HepG2 (cell line): ENCODE measurements around the gene MYO18A. TPM values are rescaled to one million over a fixed set of nuclear protein-coding genes. Genes with fewer than 3 reads are reported as not detected.

ENCODE experiments used
- BATF2 ChIP-seq: sonication (generic); formaldehyde crosslinking; IDR thresholded peaks from 2 replicates; pipeline ENCODE4 v1.8.0; 2022; ENCODE audit warnings: mild to moderate bottlenecking, missing genetic modification reagents, moderate library complexity
- ELF1 ChIP-seq: sonication (generic); formaldehyde crosslinking; IDR thresholded peaks from 2 replicates; pipeline ENCODE4 v1.4.0; 2020; ENCODE audit warnings: missing genetic modification reagents
- HINFP ChIP-seq: sonication (generic); formaldehyde crosslinking; IDR thresholded peaks from 2 replicates; pipeline ENCODE4 v1.4.0; 2020; ENCODE audit warnings: low read depth, mild to moderate bottlenecking, missing genetic modification reagents
- HOXA9 ChIP-seq: sonication (generic); formaldehyde crosslinking; IDR thresholded peaks from 2 replicates; pipeline ENCODE4 v1.8.1; 2022; ENCODE audit warnings: missing genetic modification reagents, mild to moderate bottlenecking, moderate library complexity, borderline replicate concordance
- KDM4B ChIP-seq: sonication (generic); formaldehyde crosslinking; IDR thresholded peaks from 2 replicates; pipeline ENCODE4 v1.4.0; 2020; ENCODE audit warnings: missing genetic modification reagents
- MED1 ChIP-seq: sonication (generic); formaldehyde crosslinking; IDR thresholded peaks from 2 replicates; pipeline ENCODE4 v1.4.0; 2020; ENCODE audit warnings: missing genetic modification reagents
- MIER2 ChIP-seq: IDR thresholded peaks from 2 replicates; pipeline ENCODE4 v1.6.1; 2016; ENCODE audit warnings: missing biosample characterization, missing genetic modification reagents
- NFE2L2 ChIP-seq: fragments of 150-350 bp; IDR thresholded peaks from 2 replicates; pipeline ENCODE4 v1.6.1; 2014; ENCODE audit warnings: low read length
- NKX3-1 ChIP-seq: sonication (generic); formaldehyde crosslinking; IDR thresholded peaks from 2 replicates; pipeline ENCODE4 v1.5.0; 2020; ENCODE audit warnings: missing genetic modification reagents
- PBX3 ChIP-seq: sonication (generic); formaldehyde crosslinking; IDR thresholded peaks from 2 replicates; pipeline ENCODE4 v1.8.1; 2023; ENCODE audit warnings: missing genetic modification reagents, inconsistent platforms, borderline replicate concordance
- PCBP2 ChIP-seq: fragments of 200-400 bp; formaldehyde crosslinking; optimal IDR thresholded peaks from 2 replicates; pipeline ENCODE3; 2018; ENCODE audit warnings: low read length, low read depth; ENCODE audit not compliant: poor library complexity, severe bottlenecking
- PRPF4 ChIP-seq: fragments of 200-400 bp; formaldehyde crosslinking; IDR thresholded peaks from 2 replicates; pipeline ENCODE4 v1.6.1; 2016; ENCODE audit warnings: low read length, low read depth; ENCODE audit not compliant: poor library complexity, severe bottlenecking
- RFXANK ChIP-seq: IDR thresholded peaks from 2 replicates; pipeline ENCODE4 v1.6.1; 2016
- SP140L ChIP-seq: sonication (generic); formaldehyde crosslinking; IDR thresholded peaks from 2 replicates; pipeline ENCODE4 v1.4.0; 2020; ENCODE audit warnings: missing genetic modification reagents, borderline replicate concordance
- SRF ChIP-seq: IDR thresholded peaks from 2 replicates; pipeline ENCODE4 v1.6.1; 2011; ENCODE audit warnings: mild to moderate bottlenecking, low read depth, low read length, moderate library complexity
- SRSF1 ChIP-seq: fragments of 200-400 bp; formaldehyde crosslinking; optimal IDR thresholded peaks from 2 replicates; pipeline ENCODE3; 2017; ENCODE audit warnings: mild to moderate bottlenecking, low read depth, low read length, moderate library complexity
- YEATS4 ChIP-seq: sonication (generic); formaldehyde crosslinking; IDR thresholded peaks from 2 replicates; pipeline ENCODE4 v1.4.0; 2020; ENCODE audit warnings: missing genetic modification reagents, borderline replicate concordance
- ZBED4 ChIP-seq: sonication (generic); formaldehyde crosslinking; IDR thresholded peaks from 2 replicates; pipeline ENCODE4 v1.4.0; 2020; ENCODE audit warnings: missing genetic modification reagents, borderline replicate concordance
- ZNF33A ChIP-seq: sonication (generic); formaldehyde crosslinking; IDR thresholded peaks from 2 replicates; pipeline ENCODE4 v1.5.1; 2020; ENCODE audit warnings: missing genetic modification reagents, mild to moderate bottlenecking, moderate library complexity, borderline replicate concordance
- ZNF761 ChIP-seq: sonication (generic); formaldehyde crosslinking; conservative IDR thresholded peaks from 2 replicates; pipeline ENCODE4 v1.4.0; 2020; ENCODE audit warnings: mild to moderate bottlenecking, missing genetic modification reagents
- polyA plus RNA-seq, 8 experiments: library from polyadenylated mRNA; depleted of rRNA in 3 of 8; stranded (reverse) in 7 of 8; unstranded in 1 of 8; fragments of >200 nt; fragmentation: Illumina TruSeq in 4 of 8; extraction: Trizol in 4 of 8; gene quantifications; 2 replicates each; pipeline versions ENCODE4 v1.2.1 to v1.2.3, GENCODE V29; 2011 to 2016; ENCODE audit warnings: low read depth in 4 of 8, missing spikeins in 1 of 8, mixed read lengths in 1 of 8; ENCODE audit not compliant: insufficient read depth in 1 of 8
- total RNA-seq, 5 experiments: library from RNA; depleted of rRNA; stranded (reverse); fragments of >200 nt; fragmentation: Illumina TruSeq; extraction: Trizol; gene quantifications; 2 replicates each; pipeline ENCODE4 v1.2.3, GENCODE V29; 2016; ENCODE audit warnings: low read depth in 1 of 5
- TF ChIP-seq, protein P1 (sequence below): sonication (generic); formaldehyde crosslinking; conservative IDR thresholded peaks from 2 replicates; pipeline ENCODE4 v1.8.0; 2022; ENCODE audit warnings: low read depth, missing genetic modification reagents

The MYO18A gene
- total and polyA plus RNA-seq, 2 of the 13 experiments (the other 11 are each of a cell fraction or from before 2014, with no cell fraction given), result 16.8 to 24.8 TPM

DNA sequence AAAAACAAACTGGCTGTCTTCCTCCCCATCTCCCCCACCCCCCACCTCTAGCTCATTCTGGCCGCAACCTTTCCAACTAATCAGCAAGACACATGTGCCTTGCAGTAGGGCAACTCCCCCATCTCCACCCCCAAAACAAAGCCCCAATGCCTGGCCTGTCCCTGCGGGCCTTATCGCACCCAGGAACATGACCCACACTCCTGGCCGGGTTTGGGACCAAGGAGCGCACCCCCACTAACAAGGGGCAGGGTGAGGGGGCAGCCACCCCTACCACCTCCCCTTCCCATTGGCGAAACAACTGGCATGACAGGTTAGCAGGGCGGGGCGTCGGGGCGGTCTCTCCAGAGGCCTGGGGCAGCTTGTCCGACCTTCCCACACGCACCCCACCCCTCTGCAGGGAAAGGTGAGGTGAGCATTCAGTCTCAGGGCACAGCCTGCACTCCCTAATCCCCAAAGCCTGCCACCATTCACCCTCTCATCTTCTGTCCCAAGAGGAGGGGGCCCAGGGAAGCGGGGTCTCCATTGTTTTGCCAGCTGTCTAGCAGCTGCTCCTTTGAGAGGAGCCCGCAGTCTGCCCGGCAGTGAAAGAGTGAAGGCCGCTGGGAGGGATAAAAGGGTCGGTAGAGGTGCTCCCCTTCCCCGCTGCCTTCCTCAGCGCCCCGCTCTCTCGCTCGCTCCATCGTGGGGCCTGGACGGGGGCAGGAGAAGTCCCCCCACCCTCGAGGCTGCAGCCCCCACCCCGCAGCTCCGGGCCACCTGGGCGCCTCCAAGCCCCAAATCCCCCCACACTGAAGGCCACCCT lies 765 bp downstream of the MYO18A start (continued):
- TF ChIP-seq SRF, result no peak
- TF ChIP-seq ELF1 (CRISPR knock-in tag), result no peak
- TF ChIP-seq ZBED4 (CRISPR knock-in tag), result peak; percentile 33; the same call in 1 of the 2 replicates
- TF ChIP-seq MIER2, result no peak
- TF ChIP-seq PCBP2, result no peak
- TF ChIP-seq MED1, result peak; percentile 72
- no peak for TF ChIP-seq KDM4B (CRISPR knock-in tag)
- no peak for TF ChIP-seq ZNF33A (CRISPR knock-in tag)
- TF ChIP-seq, protein P1, sequence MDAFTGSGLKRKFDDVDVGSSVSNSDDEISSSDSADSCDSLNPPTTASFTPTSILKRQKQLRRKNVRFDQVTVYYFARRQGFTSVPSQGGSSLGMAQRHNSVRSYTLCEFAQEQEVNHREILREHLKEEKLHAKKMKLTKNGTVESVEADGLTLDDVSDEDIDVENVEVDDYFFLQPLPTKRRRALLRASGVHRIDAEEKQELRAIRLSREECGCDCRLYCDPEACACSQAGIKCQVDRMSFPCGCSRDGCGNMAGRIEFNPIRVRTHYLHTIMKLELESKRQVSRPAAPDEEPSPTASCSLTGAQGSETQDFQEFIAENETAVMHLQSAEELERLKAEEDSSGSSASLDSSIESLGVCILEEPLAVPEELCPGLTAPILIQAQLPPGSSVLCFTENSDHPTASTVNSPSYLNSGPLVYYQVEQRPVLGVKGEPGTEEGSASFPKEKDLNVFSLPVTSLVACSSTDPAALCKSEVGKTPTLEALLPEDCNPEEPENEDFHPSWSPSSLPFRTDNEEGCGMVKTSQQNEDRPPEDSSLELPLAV (CRISPR knock-in tag), result no peak
- TF ChIP-seq PBX3 (CRISPR knock-in tag), result no peak
- TF ChIP-seq HOXA9 (CRISPR knock-in tag), result 0 out of 2 replicates have a peak, but pooled peaks have one; percentile 31
- no peak for TF ChIP-seq PRPF4
- no peak for TF ChIP-seq NKX3-1 (CRISPR knock-in tag)
- TF ChIP-seq SRSF1, result no peak
- TF ChIP-seq ZNF761 (CRISPR knock-in tag), result no peak
- no peak for TF ChIP-seq SP140L (CRISPR knock-in tag)
- no peak for TF ChIP-seq RFXANK (CRISPR knock-in tag)
- TF ChIP-seq NFE2L2, result no peak
- no peak for TF ChIP-seq BATF2 (CRISPR knock-in tag)
- no peak for TF ChIP-seq HINFP
- no peak for TF ChIP-seq YEATS4 (CRISPR knock-in tag)
